Neural progenitor cell (in vitro differentiated cells): Measurements from ENCODE around the gene TBC1D2B.

Experiments used
- EZH2 ChIP-seq: fragments of 200-600 bp; sonication (generic); IDR thresholded peaks from 2 replicates; pipeline ENCODE4 v1.6.1; 2017; ENCODE audit warnings: antibody characterized with exemption, mild to moderate bottlenecking, moderate library complexity
- EZH2phosphoT487 ChIP-seq: fragments of 200-600 bp; sonication (generic); IDR thresholded peaks from 2 replicates; pipeline ENCODE4 v1.6.1; 2017; ENCODE audit warnings: antibody characterized with exemption
- TF ChIP-seq, protein P1 (sequence below): fragments of 200-600 bp; sonication (generic); IDR thresholded peaks from 2 replicates; pipeline ENCODE4 v1.5.1; 2017; ENCODE audit warnings: antibody characterized with exemption, mild to moderate bottlenecking

DNA sequence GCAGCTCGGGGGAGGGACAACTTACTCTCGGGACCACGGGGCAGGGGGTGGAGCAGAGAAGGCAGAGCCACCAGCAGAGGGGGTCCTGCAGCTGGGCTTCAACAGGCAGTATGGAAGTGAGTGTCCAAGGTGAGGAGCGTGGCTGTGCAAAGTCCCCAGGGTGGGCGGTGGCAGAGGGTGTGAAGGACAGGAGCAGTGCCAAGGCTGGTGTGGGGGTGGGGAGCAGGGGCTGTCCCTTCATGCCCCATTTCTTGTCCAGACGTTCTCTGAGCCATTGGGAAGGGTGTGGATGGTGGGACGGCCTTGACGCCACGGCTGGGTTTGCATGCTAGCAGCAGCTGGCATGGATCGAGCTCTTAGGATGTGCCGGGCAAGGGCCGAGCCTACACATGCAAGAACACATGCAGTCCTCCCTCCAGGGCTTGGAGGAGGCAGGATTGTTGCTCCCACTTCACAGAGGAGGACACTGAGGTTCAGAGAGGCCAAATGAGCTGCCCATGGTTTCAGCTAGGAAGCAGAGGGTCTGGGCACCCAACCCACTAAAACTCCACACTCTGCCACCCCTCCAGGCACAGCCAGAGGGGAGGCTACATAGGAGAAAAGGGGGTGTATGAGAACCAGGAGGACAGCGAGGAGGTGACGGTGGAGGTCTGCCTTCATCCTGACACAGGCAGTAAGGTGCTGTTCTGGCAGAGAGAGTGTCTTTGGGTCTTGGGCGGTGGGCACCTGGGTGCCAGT, 93.6 kb downstream of the TBC1D2B start:
- TF ChIP-seq, protein P1, sequence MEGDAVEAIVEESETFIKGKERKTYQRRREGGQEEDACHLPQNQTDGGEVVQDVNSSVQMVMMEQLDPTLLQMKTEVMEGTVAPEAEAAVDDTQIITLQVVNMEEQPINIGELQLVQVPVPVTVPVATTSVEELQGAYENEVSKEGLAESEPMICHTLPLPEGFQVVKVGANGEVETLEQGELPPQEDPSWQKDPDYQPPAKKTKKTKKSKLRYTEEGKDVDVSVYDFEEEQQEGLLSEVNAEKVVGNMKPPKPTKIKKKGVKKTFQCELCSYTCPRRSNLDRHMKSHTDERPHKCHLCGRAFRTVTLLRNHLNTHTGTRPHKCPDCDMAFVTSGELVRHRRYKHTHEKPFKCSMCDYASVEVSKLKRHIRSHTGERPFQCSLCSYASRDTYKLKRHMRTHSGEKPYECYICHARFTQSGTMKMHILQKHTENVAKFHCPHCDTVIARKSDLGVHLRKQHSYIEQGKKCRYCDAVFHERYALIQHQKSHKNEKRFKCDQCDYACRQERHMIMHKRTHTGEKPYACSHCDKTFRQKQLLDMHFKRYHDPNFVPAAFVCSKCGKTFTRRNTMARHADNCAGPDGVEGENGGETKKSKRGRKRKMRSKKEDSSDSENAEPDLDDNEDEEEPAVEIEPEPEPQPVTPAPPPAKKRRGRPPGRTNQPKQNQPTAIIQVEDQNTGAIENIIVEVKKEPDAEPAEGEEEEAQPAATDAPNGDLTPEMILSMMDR, result peak; percentile 34
- no peak for TF ChIP-seq EZH2
- no peak for TF ChIP-seq EZH2phosphoT487
